Stimulated activated naive CD8-positive, alpha-beta T cell treated with anti-CD3 and anti-CD28 coated beads, Interleukin-15, amount 100 ng/mL, for 72 hours (primary cell): ENCODE measurements around the gene ATP5MC2.
"Not testable (repeated sequence)": the region's sequence is repeated elsewhere in the genome, so short reads cannot be mapped to it uniquely, and the experiment has no call there.

Experiments
- ATAC-seq: fragments of 150-1000 bp; cut with Tn5 transposase; 2 replicates; pipeline ENCODE4 v1.10.0; 2021; ENCODE audit warnings: mild to moderate bottlenecking, moderate library complexity
- DNase-seq, 2 donors: peaks; one replicate each; pipeline ENCODE4 v3.0.0; 2021 to 2022
- H3K27ac Mint-ChIP-seq, 2 donors: one replicate each; pipeline ENCODE4 v1.8.0; 2022; ENCODE audit warnings: mild to moderate bottlenecking in 2 of 2, mixed read lengths in 2 of 2, moderate library complexity in 2 of 2
- H3K27me3 Mint-ChIP-seq: one replicate; pipeline ENCODE4 v1.8.0; 2022; ENCODE audit warnings: mixed read lengths
- H3K4me1 Mint-ChIP-seq: one replicate; pipeline ENCODE4 v1.8.0; 2022; ENCODE audit warnings: mild to moderate bottlenecking, mixed read lengths
- H3K4me3 Mint-ChIP-seq, 2 donors: one replicate each; pipeline ENCODE4 v1.8.0; 2022; ENCODE audit warnings: mild to moderate bottlenecking in 2 of 2, mixed read lengths in 2 of 2, moderate library complexity in 1 of 2
- H3K9me3 Mint-ChIP-seq, 2 donors: one replicate each; pipeline ENCODE4 v1.8.0; 2022; ENCODE audit warnings: mixed read lengths in 2 of 2

Gene ATP5MC2

DNA sequence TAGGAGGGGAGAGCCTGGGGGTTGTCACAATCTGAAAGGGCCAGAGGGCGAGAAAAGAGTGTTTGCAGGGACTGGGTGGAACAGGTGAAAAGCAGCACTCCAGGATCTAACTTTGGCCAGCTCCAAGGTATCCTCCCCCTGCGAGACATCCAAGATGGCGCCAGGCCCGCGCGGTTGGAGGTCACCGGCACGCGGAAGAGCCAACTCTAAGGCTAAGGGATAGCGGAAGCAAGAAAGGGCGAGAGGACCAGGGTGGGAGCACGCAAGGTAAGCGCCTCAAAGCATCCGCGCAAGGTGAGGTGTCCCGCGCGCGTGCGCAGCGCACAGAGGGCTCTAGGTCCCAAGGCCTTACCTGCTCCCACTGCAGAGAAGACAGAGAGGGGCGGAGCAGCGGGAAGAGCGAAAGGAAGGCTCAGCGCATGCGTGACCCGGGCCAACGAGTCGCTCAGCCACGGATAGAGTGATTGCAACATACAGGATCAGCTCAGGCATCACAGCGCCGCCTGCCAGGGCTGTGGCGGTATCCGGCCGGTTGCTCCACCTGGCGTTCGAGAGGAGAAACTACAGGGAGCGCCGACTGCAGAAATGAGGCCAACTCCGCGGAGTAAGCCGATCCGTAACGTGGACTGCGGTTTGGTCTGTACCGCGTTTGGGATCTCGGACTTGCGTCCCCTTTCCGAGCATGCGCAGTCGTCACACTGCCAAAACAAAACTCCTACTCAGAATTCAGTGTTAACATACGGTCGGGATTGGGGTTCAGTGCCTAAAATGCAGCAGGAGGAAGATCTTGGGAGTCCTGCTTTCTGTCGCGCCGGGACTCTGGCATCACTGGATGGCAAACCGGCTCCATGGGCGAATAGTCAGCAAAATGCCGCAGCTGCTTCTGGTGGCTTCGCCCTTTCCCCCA lies at the start of gene ATP5MC2:
Gene ATP5MC2 (minus strand): TSS at position 383 of the 907 bp plus-strand sequence. CDS start 3,469 bp downstream, outside the sequence.
- peak within 1 kb of the TSS; percentile 76 to 86 for H3K4me3 Mint-ChIP-seq
- no peaks in the 10 kb centered on the region for H3K9me3 Mint-ChIP-seq

DNA sequence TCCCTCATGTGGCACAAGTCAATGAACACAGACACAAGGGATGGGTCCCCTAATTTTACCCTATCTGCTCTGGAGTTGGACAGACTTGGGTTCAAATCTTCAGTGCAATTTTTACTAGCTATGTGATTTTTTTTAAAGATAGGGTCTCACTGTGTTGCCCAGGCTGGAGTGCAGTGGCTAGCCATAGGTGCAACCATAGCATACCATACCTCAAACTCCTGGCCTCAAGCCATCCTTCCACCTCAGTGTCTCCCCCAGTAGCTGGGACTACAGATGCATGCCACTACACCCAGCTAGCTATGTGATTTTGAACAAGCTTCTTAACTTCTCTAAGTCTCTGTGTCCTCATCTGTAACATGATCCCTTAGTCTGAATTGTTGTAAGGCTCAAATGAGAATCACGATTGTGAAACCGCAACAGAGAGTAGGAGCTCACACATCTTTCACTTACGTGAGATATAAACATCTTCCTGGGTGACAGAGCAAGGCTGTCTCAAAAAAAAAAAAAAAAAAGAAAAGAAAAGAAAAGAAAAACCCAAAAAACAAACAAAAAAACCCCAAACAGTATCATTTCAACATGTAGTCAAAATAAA lies 46.7 kb upstream of the ATP5MC2 start:
- Mint-ChIP-seq H3K27ac (no peak overlapping the region), H3K4me3 (no peak overlapping the region), H3K9me3 (no peaks in the 10 kb centered on the region), H3K4me1 (peaks cover 26% of the 10 kb centered on the region), H3K27me3 (no peaks in the 10 kb centered on the region)
- DNase-seq (no peak), ATAC-seq (no peak)

More for the DNA sequence above, at the start of gene ATP5MC2:
- Mint-ChIP-seq H3K27ac (peak within 1 kb of the TSS; percentile 91 to 94), H3K4me1 (peaks cover 42% of the 10 kb centered on the region), H3K27me3 (peaks cover 31% of the 10 kb centered on the region)
- ATAC-seq = peak; percentile 95
- DNase-seq = peak; percentile 97 to 99

DNA sequence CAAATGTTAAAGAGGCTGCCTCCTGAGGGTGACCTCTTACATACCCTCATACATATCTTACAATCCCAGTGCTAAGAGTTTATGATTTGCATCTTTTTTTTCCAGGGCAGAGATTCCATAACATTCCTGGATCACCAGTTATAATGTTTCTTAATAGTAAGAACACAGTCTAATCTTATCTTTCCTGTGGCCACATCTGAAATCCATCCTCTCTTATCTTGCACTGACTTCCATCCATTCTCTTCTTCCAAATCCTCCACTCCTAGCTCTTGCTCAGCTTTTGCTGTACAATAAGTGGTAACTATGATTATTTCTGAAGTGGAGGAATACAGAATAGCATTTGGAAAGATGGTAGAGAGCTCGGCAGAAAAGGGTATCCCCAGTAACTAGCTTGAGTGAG lies 45.1 kb upstream of the ATP5MC2 start:
- no peak overlapping the region for H3K4me3 Mint-ChIP-seq
- ATAC-seq (no peak), DNase-seq (no peak)
- H3K27me3 Mint-ChIP-seq = no peaks in the 10 kb centered on the region
- H3K9me3 Mint-ChIP-seq = no peaks in the 10 kb centered on the region
- no peak overlapping the region for H3K27ac Mint-ChIP-seq
- peaks cover 18% of the 10 kb centered on the region for H3K4me1 Mint-ChIP-seq

DNA sequence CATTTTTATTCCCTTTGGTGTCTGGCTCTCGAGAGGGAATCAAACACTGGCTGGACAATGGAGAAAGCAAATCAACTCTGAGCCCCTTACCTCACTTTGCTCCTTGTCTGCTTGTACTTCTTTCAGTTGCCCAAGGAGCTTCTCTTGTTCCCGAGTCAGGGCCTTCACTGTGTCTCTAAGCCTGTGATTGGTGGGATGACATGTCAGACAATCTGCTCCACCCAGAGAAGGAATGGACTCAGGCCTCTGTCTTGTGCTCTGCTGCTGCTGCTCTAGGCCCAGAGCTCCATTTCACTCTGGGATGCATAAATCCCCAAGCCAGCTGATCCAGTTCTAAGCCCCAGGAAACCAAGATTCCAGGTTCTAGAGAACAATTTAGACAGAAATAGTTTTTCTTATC lies 43.8 kb upstream of the ATP5MC2 start:
- Mint-ChIP-seq H3K4me3 (no peak overlapping the region), H3K9me3 (no peaks in the 10 kb centered on the region), H3K27me3 (no peaks in the 10 kb centered on the region), H3K27ac (peak overlapping the region in 1 of 2 donors; percentile 61), H3K4me1 (peaks cover 9% of the 10 kb centered on the region)
- no peak for DNase-seq
- no peak for ATAC-seq

DNA sequence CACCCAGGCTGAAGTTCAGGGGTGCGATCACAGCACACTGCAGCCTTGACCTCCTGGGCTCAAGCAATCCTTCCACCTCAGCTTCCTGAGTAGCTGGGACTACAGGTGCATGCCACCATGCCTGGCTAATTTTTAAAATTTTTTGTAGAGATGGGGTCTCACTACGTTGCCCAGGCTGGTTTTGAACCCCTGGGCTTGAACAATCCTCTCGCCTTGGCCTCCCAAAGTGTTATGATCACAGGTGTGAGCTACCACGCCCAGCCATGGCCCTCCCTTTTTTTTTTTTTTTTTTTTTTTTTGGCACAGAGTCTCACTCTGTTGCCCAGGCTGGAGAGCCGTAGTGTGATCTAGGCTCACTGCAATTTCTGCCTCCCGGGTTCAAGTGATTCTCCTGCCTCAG lies 42.7 kb upstream of the ATP5MC2 start:
- not testable (repeated sequence) for H3K27me3 Mint-ChIP-seq, H3K4me3 Mint-ChIP-seq, H3K9me3 Mint-ChIP-seq, H3K27ac Mint-ChIP-seq, ATAC-seq, DNase-seq, H3K4me1 Mint-ChIP-seq

DNA sequence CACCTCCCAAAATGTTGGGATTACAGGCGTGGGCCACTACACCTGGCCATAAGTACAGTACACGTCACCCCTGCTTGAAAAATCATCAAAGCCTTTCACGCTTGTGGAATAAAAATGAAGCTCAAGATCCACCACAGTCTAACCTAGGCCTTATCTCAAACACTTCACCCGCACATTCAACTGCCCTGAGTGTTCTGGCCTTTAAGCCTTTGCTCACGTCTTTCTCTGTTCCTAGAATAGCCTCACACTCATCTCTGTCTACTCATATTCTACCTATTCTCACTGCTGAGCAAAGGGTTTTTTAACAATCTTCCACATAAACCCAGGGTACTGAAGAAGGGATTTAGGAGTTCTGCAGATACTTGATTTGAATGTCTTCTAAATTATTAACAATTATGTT lies 41.4 kb upstream of the ATP5MC2 start:
- H3K9me3 Mint-ChIP-seq = no peaks in the 10 kb centered on the region
- ATAC-seq (no peak), DNase-seq (no peak)

DNA sequence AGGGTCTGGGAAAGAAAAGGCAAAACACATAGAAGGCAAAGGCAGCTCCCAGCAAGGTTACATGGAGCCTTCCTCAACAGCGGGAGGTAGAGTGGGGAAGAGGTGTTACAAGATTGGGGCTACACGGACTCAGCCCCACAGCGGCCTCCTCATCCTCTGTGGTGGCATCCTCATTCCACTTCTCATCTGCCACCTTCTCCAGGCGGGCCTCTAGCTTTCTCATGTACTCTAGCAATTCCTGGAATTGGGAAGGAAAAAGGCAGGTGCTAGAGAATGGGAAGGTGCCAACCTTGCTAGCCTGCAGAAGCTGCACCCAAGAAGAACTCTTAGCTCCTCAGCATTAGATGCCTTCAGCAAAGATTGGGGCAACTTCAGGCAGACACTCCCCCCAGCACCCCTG lies 38.1 kb upstream of the ATP5MC2 start:
- Mint-ChIP-seq H3K4me1 (no peaks in the 10 kb centered on the region), H3K27ac (no peak overlapping the region), H3K27me3 (no peaks in the 10 kb centered on the region), H3K9me3 (no peaks in the 10 kb centered on the region), H3K4me3 (no peak overlapping the region)
- ATAC-seq = no peak
- no peak for DNase-seq

More for the DNA sequence above, 41.4 kb upstream of the ATP5MC2 start:
- Mint-ChIP-seq H3K27me3 (no peaks in the 10 kb centered on the region), H3K4me3 (no peak overlapping the region), H3K27ac (no peak overlapping the region), H3K4me1 (no peaks in the 10 kb centered on the region)

DNA sequence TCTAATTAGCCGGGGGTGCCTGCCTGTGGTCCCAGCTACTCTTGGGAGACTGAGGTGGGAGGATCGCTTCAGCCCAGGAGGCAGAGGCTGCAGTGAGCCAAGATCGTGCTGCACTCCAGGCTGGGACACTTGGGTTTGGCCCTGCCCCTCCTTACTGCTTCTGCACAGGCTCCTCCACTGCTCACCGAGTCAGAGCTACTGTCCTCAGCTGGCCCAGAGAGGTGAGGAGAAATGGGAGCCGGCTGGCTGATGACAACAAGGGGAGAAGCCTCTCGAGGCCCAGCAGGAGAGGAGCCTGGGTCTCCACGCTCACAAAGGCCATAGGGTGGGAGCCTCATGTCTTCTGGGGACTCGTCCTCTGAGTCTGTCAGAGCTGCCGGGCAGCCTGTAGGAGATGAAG lies 37.6 kb upstream of the ATP5MC2 start:
- H3K4me3 Mint-ChIP-seq = no peak overlapping the region
- H3K4me1 Mint-ChIP-seq = no peaks in the 10 kb centered on the region
- DNase-seq (no peak), ATAC-seq (no peak)
- H3K9me3 Mint-ChIP-seq = no peaks in the 10 kb centered on the region
- no peak overlapping the region for H3K27ac Mint-ChIP-seq
- H3K27me3 Mint-ChIP-seq = no peaks in the 10 kb centered on the region

DNA sequence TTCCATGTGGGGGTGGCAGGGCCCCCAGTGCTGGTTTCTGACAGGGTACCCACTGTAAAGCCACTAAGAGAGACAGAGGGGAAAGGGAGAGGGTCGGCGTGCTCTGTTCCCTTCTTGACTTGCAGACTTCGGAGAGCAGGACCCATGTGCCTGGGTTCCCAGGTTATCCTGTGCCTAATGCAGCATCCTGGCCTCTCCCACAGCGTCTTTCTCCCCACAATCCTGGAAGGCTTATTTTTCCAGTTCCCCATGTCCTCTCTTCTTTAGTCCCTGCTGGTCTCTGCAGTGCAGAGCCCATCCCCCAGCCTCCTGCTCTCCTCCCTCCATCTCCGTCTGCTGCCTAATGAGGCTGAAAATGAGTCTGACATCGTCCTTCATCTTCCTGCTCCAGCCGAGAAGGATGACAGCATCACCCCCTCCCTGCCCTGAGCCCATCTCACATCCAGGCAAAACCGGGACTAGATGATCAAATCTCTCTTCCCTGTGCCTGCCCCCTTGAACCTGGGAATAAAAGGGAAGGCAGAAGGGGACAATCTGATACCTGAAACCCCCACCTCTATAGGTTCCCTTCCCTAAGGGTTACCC lies 36.3 kb upstream of the ATP5MC2 start:
- no peak overlapping the region for H3K4me3 Mint-ChIP-seq
- H3K27me3 Mint-ChIP-seq = peaks cover 7% of the 10 kb centered on the region
- no peaks in the 10 kb centered on the region for H3K9me3 Mint-ChIP-seq
- H3K4me1 Mint-ChIP-seq = no peaks in the 10 kb centered on the region
- ATAC-seq (no peak), DNase-seq (no peak)
- no peak overlapping the region for H3K27ac Mint-ChIP-seq

DNA sequence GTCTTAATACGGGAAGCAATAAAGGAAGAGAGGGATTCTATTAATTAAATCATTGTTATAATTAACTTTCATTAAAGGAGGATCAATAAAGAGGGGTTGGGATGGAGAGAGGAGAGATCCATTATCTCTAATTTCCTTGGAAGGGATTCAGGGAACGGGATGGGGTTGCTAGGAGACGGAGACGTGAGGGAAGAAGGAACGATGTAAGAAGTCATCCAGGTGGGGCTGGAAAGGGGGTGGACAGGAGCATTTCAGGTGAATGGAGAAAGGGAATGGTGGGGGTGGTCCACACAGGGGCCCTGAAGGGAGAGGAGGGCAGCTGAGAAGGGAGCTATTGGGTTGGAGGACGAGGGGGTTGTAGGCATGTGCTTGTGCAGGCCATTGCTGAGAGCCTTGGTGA lies 34.2 kb upstream of the ATP5MC2 start:
- H3K27ac Mint-ChIP-seq = no peak overlapping the region
- no peak overlapping the region for H3K4me3 Mint-ChIP-seq
- peaks cover 22% of the 10 kb centered on the region for H3K27me3 Mint-ChIP-seq
- H3K9me3 Mint-ChIP-seq = no peaks in the 10 kb centered on the region
- H3K4me1 Mint-ChIP-seq = no peaks in the 10 kb centered on the region
- ATAC-seq (no peak), DNase-seq (no peak)

DNA sequence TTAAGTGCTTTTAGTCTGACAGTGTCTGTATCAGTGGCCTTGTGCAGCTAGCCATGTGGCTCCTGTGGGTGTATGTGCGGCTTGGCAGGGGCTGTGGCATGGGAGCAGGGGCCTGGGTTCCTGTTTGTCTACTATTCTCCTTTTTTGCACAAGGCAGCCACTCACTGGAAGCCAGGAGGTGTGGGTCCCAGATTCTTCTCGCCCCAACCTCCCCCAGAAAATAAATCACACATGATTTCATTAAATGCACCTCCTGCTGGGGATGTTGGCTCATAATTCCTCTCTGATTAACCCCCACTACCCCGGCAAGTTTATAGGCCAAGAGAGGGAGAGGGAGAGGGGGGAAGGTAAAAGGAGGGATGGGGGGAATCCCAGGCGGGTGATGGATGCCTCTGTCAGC lies 33.8 kb upstream of the ATP5MC2 start:
- H3K9me3 Mint-ChIP-seq = no peaks in the 10 kb centered on the region
- H3K4me1 Mint-ChIP-seq = no peaks in the 10 kb centered on the region
- DNase-seq (no peak), ATAC-seq (no peak)
- H3K27me3 Mint-ChIP-seq = peaks cover 22% of the 10 kb centered on the region
- no peak overlapping the region for H3K27ac Mint-ChIP-seq
- H3K4me3 Mint-ChIP-seq = no peak overlapping the region

DNA sequence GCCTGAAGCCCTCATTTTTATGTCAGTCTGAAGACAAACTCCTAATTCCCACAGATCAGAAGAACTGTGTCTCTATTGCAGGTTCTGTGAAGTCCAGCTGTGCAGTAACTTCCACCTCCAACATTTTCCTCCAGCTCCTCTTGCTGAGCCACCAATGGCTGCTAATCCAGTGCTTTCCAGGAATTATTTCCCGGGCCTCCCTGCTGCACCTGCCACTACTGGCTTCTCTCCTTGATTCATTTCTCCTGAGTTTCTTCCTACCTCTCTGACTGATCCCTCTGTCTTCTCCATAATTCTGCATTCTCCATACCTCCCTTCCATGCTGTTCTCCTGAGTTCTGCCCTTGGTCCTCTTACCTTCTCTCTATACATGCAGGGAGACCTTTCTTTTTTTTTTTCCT lies 30.2 kb upstream of the ATP5MC2 start:
- H3K27me3 Mint-ChIP-seq = peaks cover 58% of the 10 kb centered on the region
- no peak overlapping the region for H3K27ac Mint-ChIP-seq
- H3K4me1 Mint-ChIP-seq = peaks cover 6% of the 10 kb centered on the region
- no peak for ATAC-seq
- no peak for DNase-seq
- H3K4me3 Mint-ChIP-seq = no peak overlapping the region
- no peaks in the 10 kb centered on the region for H3K9me3 Mint-ChIP-seq

DNA sequence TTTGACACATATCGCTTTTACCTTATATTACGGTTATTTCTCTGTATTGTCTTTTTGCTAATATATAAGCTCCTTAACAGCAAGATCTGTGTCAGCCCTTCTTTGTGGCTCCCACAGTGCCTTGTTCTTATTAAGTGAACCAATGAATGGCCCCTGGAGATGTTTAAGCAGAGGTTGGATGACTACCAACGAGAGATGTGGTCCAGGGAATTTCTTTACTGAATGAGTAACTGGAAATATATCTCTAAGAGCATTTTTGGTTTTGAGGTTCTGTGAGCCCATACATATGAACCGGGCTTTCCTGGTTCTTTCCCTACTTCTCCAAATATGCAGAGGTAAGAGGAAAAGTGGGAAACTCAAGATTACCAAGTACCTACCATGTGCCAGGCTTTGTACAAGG lies 27.9 kb upstream of the ATP5MC2 start:
- Mint-ChIP-seq H3K4me3 (no peak overlapping the region), H3K27ac (no peak overlapping the region), H3K9me3 (no peaks in the 10 kb centered on the region), H3K4me1 (peaks cover 6% of the 10 kb centered on the region), H3K27me3 (peaks cover 82% of the 10 kb centered on the region)
- no peak for DNase-seq
- no peak for ATAC-seq

DNA sequence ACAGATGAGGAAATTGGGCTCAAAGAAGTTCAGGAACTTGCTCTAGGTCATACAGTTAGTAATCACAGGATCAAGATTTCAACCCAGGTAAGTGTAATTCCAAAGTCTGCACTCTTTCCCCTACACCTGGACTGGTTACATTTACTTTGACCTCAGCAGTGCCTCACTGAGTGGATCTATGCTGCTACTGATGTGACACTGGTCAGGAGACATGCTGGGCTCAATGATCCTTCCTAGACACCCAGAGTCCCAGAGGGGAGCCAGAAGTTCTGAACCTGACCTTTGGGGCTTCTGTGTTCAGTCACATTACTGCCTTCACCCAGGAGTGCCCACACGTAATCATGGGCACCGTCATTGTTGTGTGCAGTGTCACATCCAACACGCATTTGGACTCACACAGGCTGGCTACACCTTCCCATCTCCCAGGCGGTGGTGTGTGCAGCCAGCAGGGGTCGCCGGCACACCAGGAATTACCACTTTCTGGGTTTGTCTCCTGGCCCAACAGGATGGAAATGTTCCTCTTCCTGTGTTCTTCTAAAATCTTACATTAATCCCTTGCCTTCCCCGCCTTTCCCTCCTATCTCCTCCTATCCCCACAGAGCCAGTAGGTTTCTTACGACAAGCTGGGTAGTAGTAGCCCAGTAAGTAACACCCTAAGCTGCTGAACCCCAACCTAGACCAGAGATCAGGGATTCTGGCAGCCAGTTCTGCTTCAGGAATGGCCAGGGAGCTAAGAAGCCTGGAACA lies 25.8 kb upstream of the ATP5MC2 start:
- H3K9me3 Mint-ChIP-seq = no peaks in the 10 kb centered on the region
- DNase-seq = peak; percentile 59 to 71

DNA sequence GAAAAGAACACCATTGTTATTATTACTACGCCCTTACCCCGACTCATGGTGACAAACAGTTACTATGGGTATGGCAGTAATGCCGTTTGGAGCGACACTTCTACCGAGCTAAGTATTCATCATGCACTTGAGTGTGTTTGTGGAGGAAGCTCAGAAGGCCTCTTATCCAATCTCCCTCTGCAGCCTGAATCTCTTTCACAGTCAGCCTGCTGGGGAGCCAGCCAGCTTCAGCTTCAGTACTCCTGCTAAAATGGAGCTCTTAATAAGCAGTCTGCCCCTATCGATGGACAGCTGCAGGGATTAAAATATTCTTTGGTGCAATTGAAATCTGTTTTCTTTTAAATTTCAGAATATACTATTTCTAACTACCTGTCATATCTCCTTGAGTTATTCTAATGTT lies 24.7 kb upstream of the ATP5MC2 start:
- H3K27ac Mint-ChIP-seq = no peak overlapping the region
- DNase-seq (no peak), ATAC-seq (no peak)
- H3K9me3 Mint-ChIP-seq = no peaks in the 10 kb centered on the region
- H3K4me3 Mint-ChIP-seq = no peak overlapping the region
- peaks cover 23% of the 10 kb centered on the region for H3K4me1 Mint-ChIP-seq
- peaks cover 92% of the 10 kb centered on the region for H3K27me3 Mint-ChIP-seq

More for the DNA sequence above, 25.8 kb upstream of the ATP5MC2 start:
- Mint-ChIP-seq H3K4me3 (no peak overlapping the region), H3K27me3 (peaks cover 92% of the 10 kb centered on the region), H3K27ac (no peak overlapping the region), H3K4me1 (peaks cover 12% of the 10 kb centered on the region)
- ATAC-seq = peak; percentile 93

DNA sequence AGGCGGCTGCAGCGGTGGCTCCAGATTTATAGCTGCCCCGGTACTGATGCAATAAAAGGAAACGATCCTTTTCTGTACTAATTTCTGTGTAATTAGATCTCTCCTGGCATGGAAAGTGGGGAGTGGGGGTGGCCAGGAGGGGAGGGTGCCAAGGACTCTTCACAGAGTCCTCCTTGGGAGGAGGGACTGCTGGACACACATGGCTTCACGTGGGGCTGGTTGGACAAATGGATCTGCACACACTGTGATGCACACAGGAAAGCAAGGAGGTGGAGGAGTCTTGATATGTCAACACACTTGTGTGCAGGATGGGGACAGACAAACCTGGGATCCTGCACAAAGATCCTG lies 23.8 kb upstream of the ATP5MC2 start:
- Mint-ChIP-seq H3K4me3 (no peak overlapping the region), H3K9me3 (no peaks in the 10 kb centered on the region), H3K27ac (no peak overlapping the region), H3K27me3 (peaks cover 100% of the 10 kb centered on the region), H3K4me1 (peaks cover 32% of the 10 kb centered on the region)
- no peak for DNase-seq
- no peak for ATAC-seq
